Adipose tissue (tissue), 3 donors: Measurements from ENCODE around the gene LTBP2. TPM values are rescaled to one million over a fixed set of nuclear protein-coding genes. Genes with fewer than 3 reads are reported as not detected.

Source experiments
- H3K27ac ChIP-seq: one replicate; pipeline ENCODE4 v1.5.1; 2013; ENCODE audit warnings: low read depth, low read length
- WGBS, 3 donors: extraction: QIAGEN DNeasy Blood & Tissue Kit; methylation state at CpG; one replicate each; pipeline ENCODE4 v1.1.7; 2013; 5-methylcytosine and 5-hydroxymethylcytosine counted together
- polyA plus RNA-seq, 3 donors: library from polyadenylated mRNA; stranded (reverse); fragments of 200-250 nt; gene quantifications; one replicate each; pipeline ENCODE4 v1.2.3, GENCODE V29; 2013
- donor health status: healthy with polysubstance abuse.
- donor health status: Bipolar disorder and iron deficiency.
- donor health status: healthy.

The LTBP2 gene
- polyA plus RNA-seq, 3 donors: 1.8 to 18.4 (median 13.9) TPM

DNA sequence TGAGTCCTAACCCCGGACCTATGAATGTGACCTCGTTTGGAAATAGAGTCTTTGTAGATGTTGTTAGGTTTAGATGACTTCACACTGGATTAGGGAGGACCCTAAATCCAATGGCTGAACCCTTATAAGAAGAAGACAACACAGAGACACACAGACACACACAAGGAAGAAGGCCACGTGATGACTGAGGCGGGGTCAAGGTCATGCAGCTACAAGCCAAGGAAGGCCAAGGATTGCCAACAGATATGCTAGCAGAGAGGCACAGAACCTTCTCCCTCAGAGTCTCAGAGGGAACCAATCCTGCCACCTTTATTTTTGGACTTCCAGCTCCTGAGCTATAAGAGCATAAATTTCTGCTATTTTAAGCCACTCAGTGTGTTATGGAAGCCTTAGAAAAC, 31.8 kb downstream of the LTBP2 start:
- no peak overlapping the region for H3K27ac ChIP-seq
- WGBS, 3 donors: 80 to 97% (median 90%) methylated on average over 4 of the region's 4 CpGs

DNA sequence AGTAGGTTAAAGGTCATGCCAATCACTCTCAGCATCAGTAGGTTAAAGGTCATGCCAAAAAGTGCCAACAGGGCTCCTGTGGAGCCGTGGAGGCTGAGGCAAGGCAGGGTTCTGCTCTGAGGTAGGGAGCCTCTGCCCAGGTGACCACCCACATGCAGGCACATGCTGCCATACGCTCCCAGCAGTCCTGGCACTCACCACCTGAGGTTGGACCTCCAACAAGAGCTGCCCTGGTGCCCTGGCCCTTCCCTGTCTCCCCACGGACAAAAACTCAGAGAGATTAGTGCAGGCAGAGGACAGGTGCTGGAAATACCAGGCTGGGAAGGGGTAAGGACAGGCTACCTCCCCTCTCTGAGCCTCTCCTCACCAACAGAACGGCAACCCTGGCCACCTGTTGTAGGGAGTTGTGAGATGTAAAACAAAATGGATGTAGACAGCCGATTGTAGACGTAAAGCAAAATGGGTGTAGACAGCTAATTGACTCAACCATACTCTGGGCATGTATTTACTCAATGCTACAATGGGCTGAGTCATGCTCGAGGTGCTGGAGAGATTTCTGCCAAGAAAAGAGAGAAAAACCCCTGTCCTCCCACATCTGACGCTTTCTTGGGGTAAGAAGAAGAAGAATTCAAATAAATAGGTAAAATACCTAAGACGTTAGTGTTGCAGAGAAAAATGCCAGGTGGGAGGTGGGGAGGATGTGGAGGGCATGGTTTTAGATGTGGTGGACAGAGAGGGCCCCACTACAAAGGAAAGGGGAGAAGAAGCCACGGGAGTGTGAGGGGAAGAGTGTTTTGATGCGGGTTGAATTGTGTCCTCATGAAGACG, 32.4 kb downstream of the LTBP2 start:
- H3K27ac ChIP-seq: no peak overlapping the region
- WGBS, 3 donors: 80 to 89% (median 83%) methylated on average over 12 of the region's 12 CpGs

DNA sequence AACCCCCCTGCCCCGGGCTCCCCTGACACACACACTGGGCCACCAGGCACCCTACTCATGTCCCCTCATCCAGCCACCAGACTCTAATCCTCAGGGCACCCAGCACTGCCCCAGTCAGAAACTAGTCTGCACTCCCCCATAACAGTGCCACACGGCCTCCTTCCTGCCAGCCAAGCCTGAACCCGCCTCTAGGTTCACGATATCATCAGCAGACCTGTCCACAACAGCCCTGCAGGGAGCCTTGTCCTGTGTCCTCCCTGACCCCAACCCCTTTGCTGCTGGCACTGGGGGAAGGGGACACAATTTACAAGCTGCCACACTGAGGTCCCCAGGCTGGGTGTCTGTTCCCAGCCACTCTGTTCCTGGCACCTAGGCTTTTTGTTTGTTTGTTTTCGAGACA, 33.6 kb downstream of the LTBP2 start:
- no peak overlapping the region for H3K27ac ChIP-seq
- 68 to 89% (median 70%) methylated on average over 5 of the region's 5 CpGs for WGBS, 3 donors

DNA sequence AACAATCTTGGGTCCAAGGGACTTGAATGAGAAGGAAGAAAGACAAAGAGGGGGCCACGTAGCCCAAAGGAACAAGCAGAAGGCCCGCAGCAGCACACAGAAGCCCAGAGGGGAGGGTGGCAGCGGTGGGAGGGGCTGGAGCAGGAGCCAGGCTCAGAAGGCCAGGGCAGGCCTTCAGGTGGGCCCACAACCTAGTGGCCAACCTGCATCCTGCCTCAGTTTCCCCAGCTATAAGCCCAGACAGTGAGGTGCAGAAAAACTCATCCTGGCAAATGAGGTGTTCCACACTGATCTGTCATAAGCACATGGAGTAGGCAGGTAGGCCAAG, 34.1 kb downstream of the LTBP2 start:
- WGBS, 3 donors: 96 to 100% (median 96%) methylated on average over 3 of the region's 3 CpGs
- no peak overlapping the region for H3K27ac ChIP-seq

DNA sequence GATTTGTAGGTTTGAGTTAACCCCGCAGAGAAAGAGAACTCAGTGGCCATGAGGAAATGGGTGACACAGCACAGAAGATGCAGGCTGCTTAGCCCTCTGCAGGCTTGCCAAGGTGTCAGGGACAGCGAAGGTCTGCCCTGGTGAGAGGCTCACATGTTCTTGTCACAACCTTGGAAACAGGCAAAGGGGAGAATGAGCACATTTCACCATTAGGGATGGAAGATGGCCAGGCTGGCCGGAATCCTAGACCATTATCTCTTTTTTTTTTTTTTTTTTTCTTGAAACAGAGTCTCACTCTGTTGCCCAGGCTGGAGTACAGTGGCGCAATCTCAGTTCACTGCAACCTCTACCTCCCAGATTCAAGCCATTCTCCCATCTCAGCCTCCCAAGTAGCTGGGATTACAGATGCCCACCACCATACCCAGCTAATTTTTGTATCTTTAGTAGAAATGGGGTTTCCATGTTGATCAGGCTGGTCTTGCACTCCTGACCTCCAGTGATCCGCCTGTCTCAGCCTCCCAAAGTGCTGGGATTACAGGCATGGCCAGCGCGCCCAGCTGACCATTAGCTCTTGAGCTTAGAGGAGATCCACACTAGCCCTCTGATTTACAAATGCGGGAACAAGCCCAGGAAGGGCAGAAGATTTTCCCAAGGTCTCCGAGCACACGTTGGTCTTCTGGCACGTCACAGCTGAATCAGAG, 34.6 kb downstream of the LTBP2 start:
- no peak overlapping the region for H3K27ac ChIP-seq
- WGBS, 3 donors: 83 to 89% (median 85%) methylated on average over 11 of the region's 11 CpGs

DNA sequence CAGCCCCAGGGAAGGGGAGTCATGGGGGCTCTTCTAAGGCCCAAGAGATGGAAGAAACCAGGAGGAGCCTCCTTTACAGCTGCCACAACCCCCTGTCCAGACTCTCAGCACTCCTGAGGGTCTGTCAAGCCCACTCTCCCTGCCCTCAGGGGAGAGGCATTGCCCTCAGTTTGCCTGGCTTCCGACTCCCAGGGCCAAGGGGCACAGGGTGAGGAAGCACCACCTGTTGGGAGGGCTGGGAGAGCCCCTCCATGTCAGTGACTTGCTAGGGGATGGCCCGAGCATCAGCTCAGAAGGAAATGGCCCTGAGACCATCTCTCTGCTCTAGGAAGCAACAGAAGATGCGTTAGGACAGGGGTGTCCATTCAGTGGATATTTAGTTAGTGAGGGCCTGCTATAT, 36.1 kb downstream of the LTBP2 start:
- 91 to 98% (median 94%) methylated on average over 3 of the region's 3 CpGs for WGBS, 3 donors
- H3K27ac ChIP-seq: no peak overlapping the region

DNA sequence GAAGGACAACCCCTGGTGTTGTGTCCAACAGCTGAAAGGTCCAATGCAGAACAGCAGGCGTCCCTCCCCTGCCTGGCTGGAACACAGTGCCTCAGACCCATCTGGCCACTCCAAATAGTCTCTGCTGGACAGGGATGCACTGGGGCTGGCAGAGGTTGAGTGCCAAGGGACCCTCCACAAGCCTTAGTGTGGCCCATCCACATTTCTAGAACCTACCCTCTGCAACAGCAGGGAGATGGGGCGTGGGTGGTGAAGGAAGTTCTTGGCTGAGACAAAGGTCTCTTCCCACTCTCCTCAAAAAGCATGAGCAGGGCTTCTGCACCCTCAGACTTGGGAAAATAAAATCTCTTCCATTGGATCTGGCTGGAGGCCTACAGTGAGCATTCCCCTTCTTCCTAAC, 36.5 kb downstream of the LTBP2 start:
- 87 to 89% (median 87%) methylated on average over 2 of the region's 2 CpGs for WGBS, 3 donors
- H3K27ac ChIP-seq: no peak overlapping the region

DNA sequence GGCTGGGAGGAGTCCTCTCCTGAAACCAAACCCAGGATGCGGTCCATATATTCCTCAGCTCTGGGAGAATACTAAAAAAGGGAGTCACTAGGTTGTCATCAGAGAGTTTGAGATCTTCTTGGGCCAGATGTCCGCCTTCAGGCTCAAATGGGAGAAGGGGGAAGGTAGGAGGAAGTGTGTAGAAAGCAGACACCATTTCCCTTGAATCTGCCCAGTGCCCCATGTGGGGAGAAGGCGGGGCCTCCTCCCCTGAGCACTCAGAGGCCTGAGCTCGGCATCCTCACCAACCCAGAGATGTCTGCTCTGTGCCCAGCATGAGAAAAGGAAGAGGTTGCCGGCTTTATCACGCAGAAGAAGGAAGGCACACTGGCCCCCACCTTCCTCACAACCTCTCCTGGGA, 37.3 kb downstream of the LTBP2 start:
- no peak overlapping the region for H3K27ac ChIP-seq
- WGBS, 3 donors: 70 to 79% (median 73%) methylated on average over 5 to 6 of the region's 6 CpGs

DNA sequence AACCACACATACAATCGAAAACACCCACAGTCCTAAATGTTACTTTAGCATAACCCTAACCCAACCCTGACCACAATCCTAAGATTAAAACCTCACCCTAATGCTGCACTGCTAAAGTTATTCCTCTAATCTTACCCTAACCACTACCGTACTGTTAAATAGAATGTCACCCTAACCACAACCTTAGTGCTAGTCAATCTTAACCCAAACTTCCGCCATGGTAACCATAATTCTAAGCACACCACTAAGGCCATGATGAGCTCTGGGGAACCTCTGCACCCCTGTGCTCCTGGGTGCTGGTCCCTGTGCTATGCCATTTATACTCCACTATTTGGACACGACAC, 38.0 kb downstream of the LTBP2 start:
- WGBS, 3 donors: 88 to 91% (median 90%) methylated on average over 4 of the region's 4 CpGs

DNA sequence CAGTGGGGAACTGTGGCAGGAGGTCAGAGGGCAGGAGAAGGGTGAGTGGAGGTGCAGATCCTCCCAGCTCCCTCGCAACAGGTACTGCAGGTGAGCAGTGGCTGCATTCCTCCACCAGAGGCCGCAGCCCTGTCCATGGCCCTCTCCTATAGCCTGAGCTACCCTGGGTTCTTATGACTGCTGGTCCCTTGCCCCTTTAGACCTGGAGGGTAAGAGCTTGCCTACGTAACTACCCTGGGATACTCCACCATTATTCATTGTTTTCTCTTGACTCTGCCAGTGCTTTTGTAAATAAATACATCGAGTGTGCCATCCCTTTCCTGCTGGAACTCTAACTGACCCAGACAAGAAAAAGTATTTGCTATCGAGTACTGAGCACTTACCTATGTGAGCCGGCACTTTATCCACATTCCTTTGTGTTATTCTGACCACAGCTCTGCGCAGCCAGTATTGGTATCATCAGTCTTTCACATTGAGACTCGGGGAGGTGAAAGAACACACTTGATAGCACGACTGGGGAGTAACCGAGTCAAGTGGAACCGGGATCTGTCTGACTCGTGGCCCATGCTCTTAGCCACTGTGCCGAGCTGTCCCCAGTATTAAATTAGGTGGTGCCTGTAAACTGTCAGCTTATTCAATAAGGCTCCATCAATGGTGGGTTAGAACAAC, 38.5 kb downstream of the LTBP2 start:
- H3K27ac ChIP-seq: no peak overlapping the region
- WGBS, 3 donors: 83 to 86% (median 85%) methylated on average over 13 of the region's 13 CpGs

More for the DNA sequence above, 38.0 kb downstream of the LTBP2 start:
- H3K27ac ChIP-seq: no peak overlapping the region

DNA sequence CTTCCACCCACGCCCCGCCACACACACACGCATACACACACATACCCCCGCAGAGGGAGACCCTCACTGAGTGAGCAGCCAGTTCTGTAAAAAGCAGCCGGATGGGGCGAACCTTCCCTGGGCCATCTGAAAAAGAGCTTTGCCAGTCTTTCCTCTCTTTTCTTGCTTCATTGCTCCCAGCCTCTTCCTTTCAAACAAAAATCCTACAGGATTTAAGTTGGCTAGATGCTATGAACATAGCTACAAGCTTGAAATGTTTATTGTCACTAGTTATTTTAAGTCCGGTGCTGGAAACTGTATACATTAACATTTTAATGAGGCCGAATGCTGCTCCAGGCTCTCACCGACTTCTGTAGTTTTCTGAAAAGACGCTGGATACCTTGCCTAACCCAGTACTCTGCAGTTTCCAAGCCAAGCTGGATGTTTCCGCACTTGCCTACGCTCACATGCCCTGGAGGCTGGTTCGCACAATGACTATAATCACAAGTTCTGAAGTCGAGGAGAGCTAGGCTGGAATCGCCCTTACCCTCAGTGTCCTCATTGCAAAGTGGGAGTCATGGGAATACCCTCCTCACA, 39.2 kb downstream of the LTBP2 start:
- no peak overlapping the region for H3K27ac ChIP-seq
- WGBS, 3 donors: 71 to 84% (median 74%) methylated on average over 15 of the region's 15 CpGs

DNA sequence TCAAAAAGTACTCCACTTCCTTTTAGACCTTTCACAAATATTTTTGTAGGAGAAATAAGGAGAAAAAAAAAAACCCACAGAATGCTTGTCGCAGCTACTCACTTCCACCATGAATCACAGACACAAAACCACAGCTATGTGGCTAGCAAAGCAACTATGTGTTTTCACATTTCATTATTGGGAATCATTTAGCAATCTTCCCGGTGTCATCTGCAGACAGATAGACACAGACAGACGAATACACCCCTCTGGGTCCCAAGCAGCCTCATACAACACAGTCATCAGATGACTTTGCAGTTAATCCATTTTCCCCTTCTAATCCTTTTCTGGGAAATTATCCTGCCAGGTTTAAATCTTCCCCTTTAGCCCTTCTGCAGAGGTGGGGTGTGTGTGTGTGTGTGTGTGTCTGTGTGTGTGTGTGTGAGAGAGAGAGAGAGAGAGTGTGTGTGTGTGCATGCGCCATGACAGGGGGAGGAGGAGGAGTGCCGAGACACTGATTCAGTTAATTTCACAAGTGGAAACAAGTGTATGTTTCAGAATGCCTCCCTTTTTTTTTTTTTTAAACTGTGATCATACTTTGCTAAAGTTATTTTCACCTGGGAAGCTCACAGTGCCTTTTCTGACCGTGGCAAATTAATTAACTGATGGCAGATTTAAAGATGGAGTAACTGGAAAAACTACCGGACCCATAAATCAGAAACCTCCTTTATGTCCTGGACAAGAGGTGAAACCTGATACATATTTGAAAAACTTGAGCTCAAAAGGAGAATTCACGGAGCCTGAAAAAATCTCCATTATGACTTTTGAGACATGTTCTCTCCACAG, 39.9 kb downstream of the LTBP2 start:
- no peak overlapping the region for H3K27ac ChIP-seq
- 23 to 53% (median 27%) methylated on average over 8 of the region's 8 CpGs for WGBS, 3 donors

DNA sequence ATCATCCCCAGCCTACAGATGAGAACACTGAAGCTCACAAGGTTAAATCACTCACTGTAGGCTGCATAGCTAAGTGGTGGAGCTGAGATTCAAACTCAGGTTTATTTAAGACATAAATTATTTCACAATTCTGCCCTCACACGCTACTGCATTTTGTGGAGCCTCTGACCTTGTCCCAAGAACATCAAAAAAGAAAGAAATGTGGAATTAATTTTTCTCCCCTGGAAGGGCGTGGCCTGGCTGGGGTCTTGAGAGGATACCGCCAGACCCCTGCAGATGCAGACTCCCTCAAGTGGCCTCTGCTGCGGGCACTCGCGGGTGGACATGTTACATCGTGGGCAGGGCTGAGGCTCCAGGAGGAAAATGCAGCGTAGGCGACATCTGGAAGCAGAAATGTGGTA, 40.6 kb downstream of the LTBP2 start:
- WGBS, 3 donors: 28 to 62% (median 29%) methylated on average over 9 of the region's 9 CpGs

DNA sequence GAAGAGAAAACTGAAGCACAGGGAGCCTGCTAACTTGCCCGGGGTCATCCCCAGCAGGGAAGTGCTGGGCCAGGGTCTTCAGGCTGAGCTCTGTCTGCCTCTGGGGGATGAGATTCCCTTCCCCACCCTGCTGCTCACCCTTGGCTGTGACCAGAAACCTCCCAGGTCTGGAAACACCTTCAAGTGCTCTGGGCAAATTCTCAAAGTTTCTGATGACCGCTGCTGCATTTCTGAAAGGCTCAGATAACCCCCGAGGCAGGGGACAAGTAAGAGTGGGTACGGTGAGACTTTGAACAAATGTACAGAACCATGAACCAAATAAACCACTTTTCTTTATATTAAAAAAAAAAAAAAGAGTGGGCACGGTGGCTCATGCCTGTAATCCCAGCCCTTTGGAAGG, 41.3 kb downstream of the LTBP2 start:
- 85 to 92% (median 88%) methylated on average over 5 of the region's 5 CpGs for WGBS, 3 donors
- H3K27ac ChIP-seq: no peak overlapping the region

More for the DNA sequence above, 40.6 kb downstream of the LTBP2 start:
- no peak overlapping the region for H3K27ac ChIP-seq

DNA sequence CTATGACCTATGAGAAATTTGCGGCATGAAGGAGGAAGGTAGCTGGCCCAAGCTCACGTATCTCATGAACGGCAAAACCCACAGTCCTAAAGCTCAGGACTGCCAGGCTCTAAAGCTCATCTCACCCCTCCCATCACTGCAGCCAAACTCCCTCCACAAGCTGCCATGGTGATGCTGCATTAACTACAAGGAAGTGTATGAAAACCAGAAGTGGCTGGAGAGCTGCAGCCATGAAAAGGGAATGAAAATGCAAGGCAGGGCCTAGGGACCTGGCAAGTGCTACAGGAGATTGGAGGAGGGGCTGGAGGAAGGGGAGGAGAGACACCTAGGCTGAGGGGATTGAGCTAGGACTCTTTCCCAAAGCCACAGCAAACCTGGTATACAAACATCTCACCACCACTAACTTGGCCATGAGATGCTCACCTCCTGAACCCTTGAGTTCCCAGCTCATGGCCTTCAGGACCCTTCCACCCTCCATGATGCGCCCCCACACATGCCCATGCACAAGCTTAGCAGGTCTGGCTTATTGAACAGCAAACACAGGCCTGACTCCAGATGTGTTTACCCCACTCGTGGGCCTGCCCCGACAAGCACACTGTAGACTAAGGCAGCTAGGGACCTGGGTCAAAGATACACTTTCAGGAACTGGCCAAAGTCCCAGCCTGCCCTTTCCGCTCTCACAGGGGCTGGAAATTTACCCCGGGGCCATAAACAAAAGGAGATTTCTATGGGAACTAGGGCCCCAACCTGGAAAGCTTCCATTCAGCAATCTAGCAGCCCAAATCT, 42.0 kb downstream of the LTBP2 start:
- H3K27ac ChIP-seq: no peak overlapping the region
- WGBS, 3 donors: 62 to 72% (median 69%) methylated on average over 8 of the region's 8 CpGs

DNA sequence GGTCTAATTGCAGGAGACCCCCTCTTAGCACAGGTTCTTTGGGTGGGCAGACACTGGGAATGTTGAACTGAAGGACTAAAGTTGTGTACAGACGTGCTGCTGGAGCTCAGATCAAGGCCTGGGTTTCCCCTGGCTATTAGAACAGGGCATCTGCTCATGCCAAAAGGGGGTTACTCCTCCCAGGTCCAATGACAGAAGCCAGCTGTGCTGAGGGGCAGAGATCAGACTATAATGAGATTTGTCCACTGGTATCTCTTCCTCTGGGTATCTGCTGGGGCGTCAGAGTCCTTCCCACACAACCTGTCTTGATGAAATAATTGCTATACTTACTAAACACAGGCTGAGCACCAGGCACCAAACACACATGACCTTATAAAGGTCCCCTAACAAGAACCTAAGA, 42.6 kb downstream of the LTBP2 start:
- 72 to 92% (median 72%) methylated on average over 2 of the region's 2 CpGs for WGBS, 3 donors
- no peak overlapping the region for H3K27ac ChIP-seq

DNA sequence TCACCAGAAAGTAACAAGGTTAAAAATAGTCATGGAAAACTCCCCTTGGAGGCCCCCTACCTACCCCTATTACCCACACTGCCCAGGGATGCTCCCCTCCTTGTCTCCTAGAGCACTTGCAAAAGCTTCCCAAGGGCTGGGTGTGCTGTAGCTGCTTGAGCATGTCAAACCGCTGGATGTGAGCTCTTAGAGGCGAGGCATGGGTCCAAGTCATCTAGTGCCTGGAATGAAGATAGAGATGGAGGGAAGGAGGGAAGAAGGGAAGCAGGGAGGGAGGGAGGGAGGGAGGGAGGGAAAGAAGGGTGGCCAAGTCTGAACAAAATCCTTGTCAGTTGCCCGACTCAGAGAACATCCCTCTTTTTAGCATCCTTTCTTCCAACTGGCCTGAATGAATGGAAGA, 43.1 kb downstream of the LTBP2 start:
- WGBS, 3 donors: 54 to 79% (median 58%) methylated on average over 3 of the region's 3 CpGs
- H3K27ac ChIP-seq: no peak overlapping the region

DNA sequence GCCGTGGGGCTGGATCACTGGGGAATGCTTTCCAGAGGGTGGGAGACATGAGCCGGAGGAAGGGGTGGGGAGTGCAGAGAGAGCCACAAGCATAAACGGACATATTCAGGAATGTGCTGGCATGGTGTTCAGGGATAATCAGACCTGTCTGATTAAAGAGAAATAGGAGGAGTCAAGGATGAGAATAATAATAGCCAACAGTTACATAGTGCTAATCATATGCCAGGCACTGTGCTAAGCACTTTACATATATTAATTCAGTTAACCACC, 43.7 kb downstream of the LTBP2 start:
- H3K27ac ChIP-seq: no peak overlapping the region

More for the DNA sequence above, 43.7 kb downstream of the LTBP2 start:
- WGBS, 3 donors: 64 to 78% (median 65%) methylated on average over 3 of the region's 3 CpGs
